Measurements from ENCODE around the gene GRAPL. TPM values are rescaled to one million over a fixed set of nuclear protein-coding genes. Genes with fewer than 3 reads are reported as not detected.
"Not testable (repeated sequence)": the region's sequence is repeated elsewhere in the genome, so short reads cannot be mapped to it uniquely, and the experiment has no call there.

Gene GRAPL
- total and polyA plus RNA-seq, 2 of the 13 experiments (the other 11 are each of a cell fraction or from before 2014, with no cell fraction given) = 0.62 TPM; not detected in 1

DNA sequence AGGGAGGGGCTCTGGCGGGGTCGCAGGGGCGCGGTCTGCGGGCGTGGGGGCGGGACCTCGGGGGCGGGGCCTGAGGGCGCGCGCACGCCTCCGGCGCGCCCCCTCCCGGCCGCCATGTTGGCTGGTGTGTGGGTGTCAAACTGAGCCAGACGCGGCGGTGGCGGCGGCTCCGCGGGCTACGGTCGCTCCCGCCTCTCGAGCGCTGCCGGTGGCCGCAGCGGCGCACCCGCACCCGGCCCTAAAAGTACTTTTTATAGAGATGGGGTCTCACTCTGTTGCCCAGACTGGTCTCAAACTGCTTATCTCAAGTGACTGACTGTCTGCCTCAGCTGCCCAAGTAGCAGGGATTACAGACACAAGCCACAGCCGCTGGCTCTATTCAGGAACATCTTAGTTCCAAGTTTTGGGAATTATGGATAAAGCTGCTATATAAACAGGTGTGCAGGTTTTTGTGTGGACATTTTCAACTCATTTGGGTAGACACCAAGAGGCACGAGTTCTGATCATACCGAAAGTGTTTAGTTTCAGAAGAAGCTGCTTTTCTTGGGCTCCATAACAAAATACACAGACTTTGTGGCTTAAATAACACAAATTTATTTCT is 16.2 kb upstream of the GRAPL start (continued):
- TF ChIP-seq, protein P1, sequence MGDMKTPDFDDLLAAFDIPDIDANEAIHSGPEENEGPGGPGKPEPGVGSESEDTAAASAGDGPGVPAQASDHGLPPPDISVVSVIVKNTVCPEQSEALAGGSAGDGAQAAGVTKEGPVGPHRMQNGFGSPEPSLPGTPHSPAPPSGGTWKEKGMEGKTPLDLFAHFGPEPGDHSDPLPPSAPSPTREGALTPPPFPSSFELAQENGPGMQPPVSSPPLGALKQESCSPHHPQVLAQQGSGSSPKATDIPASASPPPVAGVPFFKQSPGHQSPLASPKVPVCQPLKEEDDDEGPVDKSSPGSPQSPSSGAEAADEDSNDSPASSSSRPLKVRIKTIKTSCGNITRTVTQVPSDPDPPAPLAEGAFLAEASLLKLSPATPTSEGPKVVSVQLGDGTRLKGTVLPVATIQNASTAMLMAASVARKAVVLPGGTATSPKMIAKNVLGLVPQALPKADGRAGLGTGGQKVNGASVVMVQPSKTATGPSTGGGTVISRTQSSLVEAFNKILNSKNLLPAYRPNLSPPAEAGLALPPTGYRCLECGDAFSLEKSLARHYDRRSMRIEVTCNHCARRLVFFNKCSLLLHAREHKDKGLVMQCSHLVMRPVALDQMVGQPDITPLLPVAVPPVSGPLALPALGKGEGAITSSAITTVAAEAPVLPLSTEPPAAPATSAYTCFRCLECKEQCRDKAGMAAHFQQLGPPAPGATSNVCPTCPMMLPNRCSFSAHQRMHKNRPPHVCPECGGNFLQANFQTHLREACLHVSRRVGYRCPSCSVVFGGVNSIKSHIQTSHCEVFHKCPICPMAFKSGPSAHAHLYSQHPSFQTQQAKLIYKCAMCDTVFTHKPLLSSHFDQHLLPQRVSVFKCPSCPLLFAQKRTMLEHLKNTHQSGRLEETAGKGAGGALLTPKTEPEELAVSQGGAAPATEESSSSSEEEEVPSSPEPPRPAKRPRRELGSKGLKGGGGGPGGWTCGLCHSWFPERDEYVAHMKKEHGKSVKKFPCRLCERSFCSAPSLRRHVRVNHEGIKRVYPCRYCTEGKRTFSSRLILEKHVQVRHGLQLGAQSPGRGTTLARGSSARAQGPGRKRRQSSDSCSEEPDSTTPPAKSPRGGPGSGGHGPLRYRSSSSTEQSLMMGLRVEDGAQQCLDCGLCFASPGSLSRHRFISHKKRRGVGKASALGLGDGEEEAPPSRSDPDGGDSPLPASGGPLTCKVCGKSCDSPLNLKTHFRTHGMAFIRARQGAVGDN (CRISPR knock-in tag; IDR thresholded peaks at IDR 0.05) = peak; percentile 48; the same call in 1 of the 2 replicates

DNA sequence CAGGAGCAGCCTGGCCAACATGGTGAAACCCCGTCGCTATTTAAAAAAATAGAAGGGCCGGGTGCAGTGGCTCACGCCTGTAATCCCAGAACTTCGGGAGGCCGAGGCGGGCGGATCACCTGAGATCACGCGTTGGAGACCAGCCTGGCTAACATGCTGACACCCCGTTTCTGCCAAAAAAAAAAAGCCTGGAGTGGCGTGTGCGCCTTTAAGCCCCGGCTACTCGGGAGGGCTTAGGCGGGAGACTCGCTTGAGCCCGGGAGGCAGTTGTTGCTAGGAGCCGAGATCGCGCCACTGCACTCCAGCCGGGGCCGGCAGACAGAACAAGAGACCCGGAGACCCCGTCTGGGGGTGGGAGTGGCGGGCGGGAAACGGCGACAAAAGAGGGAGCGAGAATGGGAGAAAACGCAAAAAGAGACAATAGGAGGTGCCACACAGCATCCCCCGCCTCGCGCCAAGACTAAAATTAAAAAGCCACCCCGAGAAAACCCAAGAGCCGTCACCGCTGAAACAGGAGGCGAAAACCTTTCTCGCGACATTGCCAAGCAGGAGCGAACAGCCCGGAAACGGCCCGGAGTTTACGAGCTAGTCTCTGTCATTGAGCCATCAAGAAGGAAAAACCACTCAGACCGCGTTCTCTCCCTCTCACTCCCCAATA is 15.5 kb upstream of the GRAPL start:
- DNase-seq (ENCODE audit: low spot score); H3K79me2 ChIP-seq (ENCODE audit: insufficient read depth, low read length); H2AFZ ChIP-seq (ENCODE audit: low read length); CTCF ChIA-PET (ENCODE audit: low intra/inter-chr PET ratio, low total read pairs); POLR2A ChIA-PET; H3K4me3 ChIP-seq (replicated peaks in 1 of 3; ENCODE audit: insufficient read depth in 1 of 3, low read depth in 2 of 3, low read length in 3 of 3); H4K20me1 ChIP-seq (ENCODE audit: insufficient read depth, low read length); H3K4me2 ChIP-seq (ENCODE audit: low read depth, low read length); H3K27ac ChIP-seq (ENCODE audit: extremely low read length, insufficient read depth, low read length); H3K27me3 ChIP-seq (ENCODE audit: control insufficient read depth in 1 of 2, insufficient read depth in 2 of 2, low read length in 2 of 2); H3K9me3 ChIP-seq (ENCODE audit: low read length); in situ Hi-C loops (cut with HindIII; ENCODE audit: extremely low pct_ligation_motif_present, low pct_unique_long_range_greater_than_20kb); H3K4me1 ChIP-seq (ENCODE audit: insufficient read depth, low read length); H3K9ac ChIP-seq (ENCODE audit: insufficient read depth, low read depth, low read length); FAIRE-seq; H3K36me3 ChIP-seq (replicated peaks in 1 of 2; ENCODE audit: control insufficient read depth in 1 of 2, insufficient read depth in 2 of 2, low read length in 2 of 2); intact Hi-C loops (cut with micrococcal nuclease; ENCODE audit: unreplicated experiment): not testable (repeated sequence)
- TF ChIP-seq MED1 (CRISPR knock-in tag; IDR thresholded peaks at IDR 0.05) = 0 out of 2 replicates have a peak, but pooled peaks have one; percentile 24
- TSS peak; percentile 98 for BruUV-seq (replicated peaks)
- WGBS (ENCODE audit: low lambda C conversion rate) = no CpG with 5 or more reads among the region's 47 CpGs
- ATAC-seq = peak; percentile 37

DNA sequence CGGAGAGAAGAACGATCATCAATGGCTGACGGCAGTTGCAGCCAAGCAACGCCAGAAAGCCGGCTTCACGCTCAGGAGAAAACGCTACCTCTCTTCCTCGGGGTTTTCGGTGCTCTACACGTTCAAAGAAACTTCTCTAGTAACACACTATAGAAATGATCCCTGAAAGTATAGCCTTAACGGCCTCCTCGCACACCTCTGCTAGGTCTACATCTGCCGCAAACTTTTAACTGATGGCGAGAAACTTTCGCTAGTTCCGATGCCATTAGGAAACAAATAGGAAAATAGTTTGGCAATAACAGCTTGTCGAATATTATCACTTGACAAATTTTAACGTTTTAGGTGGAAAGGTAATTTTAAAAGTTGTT is 14.9 kb upstream of the GRAPL start:
- BruUV-seq (replicated peaks); H3K79me2 ChIP-seq (ENCODE audit: insufficient read depth, low read length); H3K4me2 ChIP-seq (ENCODE audit: low read depth, low read length); H3K9ac ChIP-seq (ENCODE audit: insufficient read depth, low read depth, low read length); FAIRE-seq; intact Hi-C loops (cut with micrococcal nuclease; ENCODE audit: unreplicated experiment); H3K27me3 ChIP-seq (ENCODE audit: control insufficient read depth in 1 of 2, insufficient read depth in 2 of 2, low read length in 2 of 2); H3K4me3 ChIP-seq (replicated peaks in 1 of 3; ENCODE audit: insufficient read depth in 1 of 3, low read depth in 2 of 3, low read length in 3 of 3); H4K20me1 ChIP-seq (ENCODE audit: insufficient read depth, low read length); CTCF ChIA-PET (ENCODE audit: low intra/inter-chr PET ratio, low total read pairs); POLR2A ChIA-PET; H3K27ac ChIP-seq (ENCODE audit: extremely low read length, insufficient read depth, low read length); in situ Hi-C loops (cut with HindIII; ENCODE audit: extremely low pct_ligation_motif_present, low pct_unique_long_range_greater_than_20kb); ATAC-seq; H2AFZ ChIP-seq (ENCODE audit: low read length); H3K4me1 ChIP-seq (ENCODE audit: insufficient read depth, low read length); H3K36me3 ChIP-seq (replicated peaks in 1 of 2; ENCODE audit: control insufficient read depth in 1 of 2, insufficient read depth in 2 of 2, low read length in 2 of 2); H3K9me3 ChIP-seq (ENCODE audit: low read length): not testable (repeated sequence)
- peak; percentile 0 for DNase-seq (ENCODE audit: low spot score)
- no CpG with 5 or more reads among the region's 18 CpGs for WGBS (ENCODE audit: low lambda C conversion rate)

DNA sequence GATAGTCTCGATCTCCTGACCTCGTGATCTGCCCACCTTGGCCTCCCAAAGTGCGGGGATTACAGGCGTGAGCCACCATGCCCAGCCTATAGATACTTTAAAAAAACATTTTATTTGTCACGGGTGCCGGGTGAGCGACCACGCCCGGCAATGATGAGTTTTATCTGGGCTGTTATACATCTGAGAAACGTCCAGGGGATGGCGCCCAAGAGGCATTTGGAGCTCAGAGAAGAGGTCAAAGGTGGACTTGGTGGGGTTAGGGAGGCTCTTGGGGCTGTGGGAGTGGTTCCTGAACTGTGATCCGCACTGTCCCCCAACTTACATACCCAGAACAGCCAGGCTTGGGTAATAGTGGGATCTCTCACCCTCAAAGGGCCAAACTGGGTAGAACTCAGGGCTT is 8.7 kb upstream of the GRAPL start:
- CTCF ChIA-PET (ENCODE audit: low intra/inter-chr PET ratio, low total read pairs); DNase-seq (ENCODE audit: low spot score); H3K79me2 ChIP-seq (ENCODE audit: insufficient read depth, low read length); H3K9me3 ChIP-seq (ENCODE audit: low read length); H2AFZ ChIP-seq (ENCODE audit: low read length); H4K20me1 ChIP-seq (ENCODE audit: insufficient read depth, low read length); H3K4me3 ChIP-seq (replicated peaks in 1 of 3; ENCODE audit: insufficient read depth in 1 of 3, low read depth in 2 of 3, low read length in 3 of 3); BruUV-seq (replicated peaks); H3K36me3 ChIP-seq (replicated peaks in 1 of 2; ENCODE audit: control insufficient read depth in 1 of 2, insufficient read depth in 2 of 2, low read length in 2 of 2); FAIRE-seq; H3K4me2 ChIP-seq (ENCODE audit: low read depth, low read length); H3K9ac ChIP-seq (ENCODE audit: insufficient read depth, low read depth, low read length); H3K27me3 ChIP-seq (ENCODE audit: control insufficient read depth in 1 of 2, insufficient read depth in 2 of 2, low read length in 2 of 2); POLR2A ChIA-PET; H3K4me1 ChIP-seq (ENCODE audit: insufficient read depth, low read length); in situ Hi-C loops (cut with HindIII; ENCODE audit: extremely low pct_ligation_motif_present, low pct_unique_long_range_greater_than_20kb); H3K27ac ChIP-seq (ENCODE audit: extremely low read length, insufficient read depth, low read length); intact Hi-C loops (cut with micrococcal nuclease; ENCODE audit: unreplicated experiment): not testable (repeated sequence)
- ATAC-seq = peak; percentile 82
- no CpG with 5 or more reads among the region's 12 CpGs for WGBS (ENCODE audit: low lambda C conversion rate)

Data from HepG2 (cell line).